Activated CD4-positive, alpha-beta memory T cell treated with anti-CD3 and anti-CD28 coated beads for 36 hours (primary cell): Measurements from ENCODE around the gene PCP4. TPM values are rescaled to one million over a fixed set of nuclear protein-coding genes. Genes with fewer than 3 reads are reported as not detected.

ENCODE experiments used
- CTCF ChIA-PET: fragments of 350-600 bp; sonication (Branson Sonifier 250); formaldehyde crosslinking; loops from one replicate; lab custom pipeline; 2021; ENCODE audit warnings: antibody characterized with exemption, inconsistent platforms; lab: Charles Lee
- POLR2A ChIA-PET: fragments of 350-600 bp; sonication (Branson Sonifier 250); formaldehyde crosslinking; loops from one replicate; lab custom pipeline; 2021; ENCODE audit warnings: antibody characterized with exemption; lab: Charles Lee
- DNase-seq: peaks from one replicate; pipeline ENCODE4 v3.0.0-alpha.2; 2020
- H3K27ac Mint-ChIP-seq: one replicate; pipeline ENCODE4 v1.8.0; 2021; ENCODE audit warnings: mixed read lengths
- H3K27me3 Mint-ChIP-seq: one replicate; pipeline ENCODE4 v1.8.0; 2021; ENCODE audit warnings: mixed read lengths
- H3K36me3 Mint-ChIP-seq: one replicate; pipeline ENCODE4 v1.8.0; 2021; ENCODE audit warnings: mixed read lengths
- H3K4me1 Mint-ChIP-seq: one replicate; pipeline ENCODE4 v1.8.0; 2021; ENCODE audit warnings: low read depth, mixed read lengths
- H3K4me3 Mint-ChIP-seq: one replicate; pipeline ENCODE4 v1.8.0; 2021; ENCODE audit warnings: mild to moderate bottlenecking, mixed read lengths
- H3K9me3 Mint-ChIP-seq: one replicate; pipeline ENCODE4 v1.8.0; 2021; ENCODE audit warnings: mixed read lengths
- intact Hi-C: fragments of 100-400 bp; cut with micrococcal nuclease; formaldehyde crosslinking; loops from one replicate; pipeline ENCODE4 v1.15.1; 2023
- total RNA-seq, 2 experiments: library from RNA; stranded (reverse); gene quantifications; one replicate each; pipeline ENCODE4 v1.2.3, GENCODE V29; 2021

Gene PCP4
- total RNA-seq, 2 experiments from 2014 or later: not detected

- DNase-seq: no peak
- H3K36me3 Mint-ChIP-seq: no peaks in the 10 kb centered on the region
- H3K9me3 Mint-ChIP-seq: no peaks in the 10 kb centered on the region
- no peaks in the 10 kb centered on the region for H3K27me3 Mint-ChIP-seq
- no peak overlapping the region for H3K27ac Mint-ChIP-seq
- ChIA-PET POLR2A (no interaction called here), CTCF (no interaction called here)
- intact Hi-C loops: no loop called here
- no peaks in the 10 kb centered on the region for H3K4me1 Mint-ChIP-seq
- H3K4me3 Mint-ChIP-seq: no peak overlapping the region
Observed at GRCh38 chr21:39938086-39938625, 70.9 kb downstream of the PCP4 start.

- CTCF ChIA-PET: no interaction called here
- H3K4me3 Mint-ChIP-seq: no peak overlapping the region
- H3K9me3 Mint-ChIP-seq: peaks cover 27% of the 10 kb centered on the region
- no peaks in the 10 kb centered on the region for H3K4me1 Mint-ChIP-seq
- H3K27ac Mint-ChIP-seq: no peak overlapping the region
- no peak for DNase-seq
- H3K36me3 Mint-ChIP-seq: no peaks in the 10 kb centered on the region
- POLR2A ChIA-PET: no interaction called here
- intact Hi-C loops: no loop called here
- H3K27me3 Mint-ChIP-seq: no peaks in the 10 kb centered on the region
Observed at GRCh38 chr21:39946199-39946598, 79.0 kb downstream of the PCP4 start.

GRCh38 chr21:39947031-39947430 lies 79.8 kb downstream of the PCP4 start:
- POLR2A ChIA-PET: no interaction called here
- Mint-ChIP-seq H3K36me3 (no peaks in the 10 kb centered on the region), H3K4me1 (no peaks in the 10 kb centered on the region), H3K9me3 (peaks cover 27% of the 10 kb centered on the region), H3K27me3 (no peaks in the 10 kb centered on the region), H3K27ac (no peak overlapping the region), H3K4me3 (no peak overlapping the region)
- CTCF ChIA-PET: no interaction called here
- intact Hi-C loops: no loop called here
- DNase-seq: no peak

- H3K27ac Mint-ChIP-seq: no peak overlapping the region
- intact Hi-C loops: no loop called here
- no peak overlapping the region for H3K4me3 Mint-ChIP-seq
- no peaks in the 10 kb centered on the region for H3K4me1 Mint-ChIP-seq
- H3K9me3 Mint-ChIP-seq: peaks cover 18% of the 10 kb centered on the region
- no peaks in the 10 kb centered on the region for H3K36me3 Mint-ChIP-seq
- no peaks in the 10 kb centered on the region for H3K27me3 Mint-ChIP-seq
- CTCF ChIA-PET: no interaction called here
- DNase-seq: no peak
- POLR2A ChIA-PET: no interaction called here
Observed at GRCh38 chr21:39951183-39952101, 84.2 kb downstream of the PCP4 start.

GRCh38 chr21:39952265-39952664 lies 85.0 kb downstream of the PCP4 start:
- POLR2A ChIA-PET: no interaction called here
- CTCF ChIA-PET: no interaction called here
- Mint-ChIP-seq H3K9me3 (peaks cover 12% of the 10 kb centered on the region), H3K4me1 (no peaks in the 10 kb centered on the region), H3K27me3 (no peaks in the 10 kb centered on the region), H3K4me3 (no peak overlapping the region), H3K36me3 (no peaks in the 10 kb centered on the region), H3K27ac (no peak overlapping the region)
- intact Hi-C loops: no loop called here
- no peak for DNase-seq

- no peaks in the 10 kb centered on the region for H3K36me3 Mint-ChIP-seq
- ChIA-PET CTCF (no interaction called here), POLR2A (no interaction called here)
- H3K27me3 Mint-ChIP-seq: no peaks in the 10 kb centered on the region
- no peaks in the 10 kb centered on the region for H3K4me1 Mint-ChIP-seq
- H3K9me3 Mint-ChIP-seq: peaks cover 15% of the 10 kb centered on the region
- no peak overlapping the region for H3K4me3 Mint-ChIP-seq
- H3K27ac Mint-ChIP-seq: no peak overlapping the region
- no peak for DNase-seq
- intact Hi-C loops: no loop called here
Observed at GRCh38 chr21:39954570-39954969, 87.3 kb downstream of the PCP4 start.

- CTCF ChIA-PET: no interaction called here
- Mint-ChIP-seq H3K27ac (no peak overlapping the region), H3K4me1 (no peaks in the 10 kb centered on the region), H3K4me3 (no peak overlapping the region), H3K36me3 (no peaks in the 10 kb centered on the region), H3K27me3 (no peaks in the 10 kb centered on the region), H3K9me3 (peaks cover 21% of the 10 kb centered on the region)
- POLR2A ChIA-PET: no interaction called here
- no peak for DNase-seq
- intact Hi-C loops: no loop called here
Observed at GRCh38 chr21:39955326-39955725, 88.1 kb downstream of the PCP4 start.

- peaks cover 21% of the 10 kb centered on the region for H3K9me3 Mint-ChIP-seq
- H3K27ac Mint-ChIP-seq: no peak overlapping the region
- ChIA-PET CTCF (no interaction called here), POLR2A (no interaction called here)
- DNase-seq: no peak
- H3K4me3 Mint-ChIP-seq: no peak overlapping the region
- no peaks in the 10 kb centered on the region for H3K4me1 Mint-ChIP-seq
- no peaks in the 10 kb centered on the region for H3K27me3 Mint-ChIP-seq
- no peaks in the 10 kb centered on the region for H3K36me3 Mint-ChIP-seq
- intact Hi-C loops: no loop called here
Observed at GRCh38 chr21:39956586-39956985, 89.3 kb downstream of the PCP4 start.

GRCh38 chr21:39958731-39959130 lies 91.5 kb downstream of the PCP4 start:
- Mint-ChIP-seq H3K9me3 (peaks cover 21% of the 10 kb centered on the region), H3K4me1 (no peaks in the 10 kb centered on the region), H3K4me3 (no peak overlapping the region), H3K36me3 (no peaks in the 10 kb centered on the region), H3K27ac (no peak overlapping the region), H3K27me3 (no peaks in the 10 kb centered on the region)
- POLR2A ChIA-PET: no interaction called here
- no peak for DNase-seq
- intact Hi-C loops: no loop called here
- CTCF ChIA-PET: no interaction called here

- ChIA-PET POLR2A (no interaction called here), CTCF (no interaction called here)
- H3K4me1 Mint-ChIP-seq: no peaks in the 10 kb centered on the region
- DNase-seq: no peak
- no peaks in the 10 kb centered on the region for H3K27me3 Mint-ChIP-seq
- no peaks in the 10 kb centered on the region for H3K36me3 Mint-ChIP-seq
- intact Hi-C loops: no loop called here
- peaks cover 22% of the 10 kb centered on the region for H3K9me3 Mint-ChIP-seq
- no peak overlapping the region for H3K4me3 Mint-ChIP-seq
- no peak overlapping the region for H3K27ac Mint-ChIP-seq
Observed at GRCh38 chr21:39961251-39961650, 94.0 kb downstream of the PCP4 start.

GRCh38 chr21:39965026-39965425 lies 97.8 kb downstream of the PCP4 start:
- Mint-ChIP-seq H3K4me1 (no peaks in the 10 kb centered on the region), H3K36me3 (no peaks in the 10 kb centered on the region), H3K4me3 (no peak overlapping the region), H3K27me3 (no peaks in the 10 kb centered on the region), H3K27ac (no peak overlapping the region), H3K9me3 (peaks cover 23% of the 10 kb centered on the region)
- no peak for DNase-seq
- intact Hi-C loops: no loop called here
- POLR2A ChIA-PET: no interaction called here
- CTCF ChIA-PET: no interaction called here

GRCh38 chr21:39966786-39967185 lies 99.5 kb downstream of the PCP4 start:
- Mint-ChIP-seq H3K36me3 (no peaks in the 10 kb centered on the region), H3K4me3 (no peak overlapping the region), H3K9me3 (peaks cover 12% of the 10 kb centered on the region), H3K27me3 (no peaks in the 10 kb centered on the region), H3K27ac (no peak overlapping the region), H3K4me1 (no peaks in the 10 kb centered on the region)
- POLR2A ChIA-PET: no interaction called here
- intact Hi-C loops: no loop called here
- DNase-seq: no peak
- CTCF ChIA-PET: no interaction called here

GRCh38 chr21:39968010-39968409 lies 100.8 kb downstream of the PCP4 start:
- Mint-ChIP-seq H3K27ac (no peak overlapping the region), H3K36me3 (no peaks in the 10 kb centered on the region), H3K4me3 (no peak overlapping the region), H3K4me1 (no peaks in the 10 kb centered on the region), H3K27me3 (no peaks in the 10 kb centered on the region), H3K9me3 (peaks cover 12% of the 10 kb centered on the region)
- DNase-seq: no peak
- ChIA-PET POLR2A (no interaction called here), CTCF (no interaction called here)
- intact Hi-C loops: no loop called here
